Stimulated activated CD4-positive, alpha-beta T cell treated with anti-CD3 and anti-CD28 coated beads, Interleukin-4, amount 100 ng/mL, for 1 hour (primary cell): Measurements from ENCODE around the gene CECR2.
"Not testable (repeated sequence)": the region's sequence is repeated elsewhere in the genome, so short reads cannot be mapped to it uniquely, and the experiment has no call there.

Source experiments
- DNase-seq: peaks from one replicate; pipeline ENCODE4 v3.0.0-alpha.2; 2020

The CECR2 gene

GRCh38 chr22:17521971-17522370, 152.7 kb downstream of the CECR2 start:
- not testable (repeated sequence) for DNase-seq

GRCh38 chr22:17523925-17524324, 154.7 kb downstream of the CECR2 start:
- no peak for DNase-seq

- no peak for DNase-seq
Observed at GRCh38 chr22:17536269-17536668, 167.0 kb downstream of the CECR2 start.

GRCh38 chr22:17537155-17537554, 167.9 kb downstream of the CECR2 start:
- DNase-seq, result no peak

GRCh38 chr22:17540481-17540880, 171.2 kb downstream of the CECR2 start:
- DNase-seq, result no peak

- DNase-seq, result no peak
Observed at GRCh38 chr22:17541476-17541875, 172.2 kb downstream of the CECR2 start.

GRCh38 chr22:17542452-17542851, 173.2 kb downstream of the CECR2 start:
- no peak for DNase-seq

- DNase-seq, result no peak
Observed at GRCh38 chr22:17548010-17548755, 178.9 kb downstream of the CECR2 start.

- no peak for DNase-seq
Observed at GRCh38 chr22:17548756-17549035, 179.4 kb downstream of the CECR2 start.

GRCh38 chr22:17549183-17549582, 179.9 kb downstream of the CECR2 start:
- no peak for DNase-seq

- no peak for DNase-seq
Observed at GRCh38 chr22:17549655-17550054, 180.4 kb downstream of the CECR2 start.

- DNase-seq, result no peak
Observed at GRCh38 chr22:17552737-17553136, 183.5 kb downstream of the CECR2 start.

GRCh38 chr22:17554814-17555213, 185.6 kb downstream of the CECR2 start:
- DNase-seq, result no peak

GRCh38 chr22:17559188-17559587, 189.9 kb downstream of the CECR2 start:
- no peak for DNase-seq

- DNase-seq, result no peak
Observed at GRCh38 chr22:17562906-17563870, 193.9 kb downstream of the CECR2 start, which contains the start of gene SLC25A18. TSS of gene SLC25A18 (plus strand) at chr22:17563498. CDS start at chr22:17579945, 16,447 bp downstream.

- no peak for DNase-seq
Observed at GRCh38 chr22:17563936-17564391, 194.7 kb downstream of the CECR2 start.

- not testable (repeated sequence) for DNase-seq
Observed at GRCh38 chr22:17566016-17566687, 196.9 kb downstream of the CECR2 start.

GRCh38 chr22:17566776-17567175, 197.5 kb downstream of the CECR2 start:
- DNase-seq, result no peak

GRCh38 chr22:17569971-17570511, 200.8 kb downstream of the CECR2 start:
- DNase-seq, result no peak

GRCh38 chr22:17570851-17571631, 201.8 kb downstream of the CECR2 start:
- no peak for DNase-seq

GRCh38 chr22:17575151-17575550, 205.9 kb downstream of the CECR2 start:
- no peak for DNase-seq

GRCh38 chr22:17575681-17576080, 206.4 kb downstream of the CECR2 start:
- no peak for DNase-seq
